NB4 (cell line): ENCODE data around the gene CDK5.

ENCODE experiments used
- CTCF ChIP-seq: IDR thresholded peaks from one replicate; pipeline ENCODE4 v1.5.1; 2012; ENCODE audit warnings: low read depth, low read length
- MAX ChIP-seq: IDR thresholded peaks from 2 replicates; pipeline ENCODE4 v1.6.1; 2011; ENCODE audit warnings: low read depth, low read length
- MYC ChIP-seq: IDR thresholded peaks from 2 replicates; pipeline ENCODE4 v1.6.1; 2011; ENCODE audit warnings: low read depth, low read length
- POLR2A ChIP-seq: IDR thresholded peaks from 2 replicates; pipeline ENCODE4 v1.6.1; 2011; ENCODE audit warnings: mild to moderate bottlenecking; ENCODE audit not compliant: insufficient read length; ENCODE audit errors: extremely low read depth

GRCh38 chr7:151045967-151046366, 11.7 kb downstream of the CDK5 start:
- no peak for TF ChIP-seq POLR2A
- no peak for TF ChIP-seq CTCF
- no peak for TF ChIP-seq MYC
- no peak for TF ChIP-seq MAX
